GM23248 (cell line): ENCODE data around the gene GPER1. TPM values are rescaled to one million over a fixed set of nuclear protein-coding genes. Genes with fewer than 3 reads are reported as not detected.
"Not testable (repeated sequence)": the region's sequence is repeated elsewhere in the genome, so short reads cannot be mapped to it uniquely, and the experiment has no call there.

Experiments used
- DNase-seq: peaks from one replicate; pipeline ENCODE4 v3.0.0-alpha.2; 2015
- H2AFZ ChIP-seq: fragments of 200-600 bp; sonication (generic); 2 replicates; pipeline ENCODE4 v1.6.1; 2016; ENCODE audit warnings: antibody characterized with exemption
- H3F3A ChIP-seq: fragments of 200-600 bp; sonication (generic); 2 replicates; pipeline ENCODE4 v1.6.1; 2016; ENCODE audit warnings: mild to moderate bottlenecking, antibody characterized with exemption, mixed run types; ENCODE audit not compliant: insufficient read depth
- H3K27ac ChIP-seq: fragments of 200-600 bp; sonication (generic); 2 replicates; pipeline ENCODE4 v1.5.1; 2016; ENCODE audit warnings: mild to moderate bottlenecking
- H3K27me3 ChIP-seq: fragments of 200-600 bp; sonication (generic); replicated peaks from 2 replicates; pipeline ENCODE4 v1.6.1; 2016; ENCODE audit warnings: mild to moderate bottlenecking; ENCODE audit not compliant: insufficient read depth
- H3K36me3 ChIP-seq: fragments of 200-600 bp; sonication (generic); 2 replicates; pipeline ENCODE4 v1.6.1; 2016; ENCODE audit warnings: low read depth, mild to moderate bottlenecking
- H3K4me1 ChIP-seq: fragments of 200-600 bp; sonication (generic); 2 replicates; pipeline ENCODE4 v1.6.1; 2016; ENCODE audit warnings: mild to moderate bottlenecking; ENCODE audit not compliant: insufficient read depth
- H3K4me2 ChIP-seq: fragments of 200-600 bp; sonication (generic); one replicate; pipeline ENCODE4 v1.6.1; 2016; ENCODE audit warnings: mild to moderate bottlenecking; ENCODE audit not compliant: unreplicated experiment
- H3K4me3 ChIP-seq: fragments of 200-600 bp; sonication (generic); 2 replicates; pipeline ENCODE4 v1.5.1; 2016; ENCODE audit warnings: mild to moderate bottlenecking
- H3K79me2 ChIP-seq: fragments of 200-600 bp; sonication (generic); 2 replicates; pipeline ENCODE4 v1.6.1; 2016; ENCODE audit warnings: mild to moderate bottlenecking; ENCODE audit not compliant: insufficient read depth
- H3K9ac ChIP-seq: fragments of 200-600 bp; sonication (generic); 2 replicates; pipeline ENCODE4 v1.6.1; 2016; ENCODE audit warnings: mild to moderate bottlenecking
- H3K9me2 ChIP-seq: fragments of 200-600 bp; sonication (generic); 2 replicates; pipeline ENCODE4 v1.6.1; 2016; ENCODE audit warnings: mixed run types, mild to moderate bottlenecking, moderate library complexity; ENCODE audit not compliant: insufficient read depth
- H3K9me3 ChIP-seq: fragments of 200-600 bp; sonication (generic); one replicate; pipeline ENCODE4 v1.6.1; 2017; ENCODE audit warnings: low read depth
- H4K20me1 ChIP-seq: fragments of 200-600 bp; sonication (generic); 2 replicates; pipeline ENCODE4 v1.6.0; 2016; ENCODE audit not compliant: insufficient read depth
- EZH2 ChIP-seq: fragments of 200-600 bp; sonication (generic); IDR thresholded peaks from 2 replicates; pipeline ENCODE4 v1.6.1; 2018; ENCODE audit warnings: antibody characterized with exemption, mild to moderate bottlenecking; ENCODE audit not compliant: insufficient read depth, poor library complexity, severe bottlenecking
- EZH2phosphoT487 ChIP-seq: fragments of 200-600 bp; sonication (generic); IDR thresholded peaks from 2 replicates; pipeline ENCODE4 v1.6.1; 2018; ENCODE audit warnings: antibody characterized with exemption, moderate library complexity, mild to moderate bottlenecking, low read depth; ENCODE audit not compliant: insufficient read depth
- WGBS, 2 experiments: methylation state at CpG; one replicate each; pipeline ENCODE4 v1.1.6; 2015 to 2017; ENCODE audit warnings: low lambda C conversion rate in 2 of 2, low coverage in 1 of 2; ENCODE audit errors: missing lambda C conversion rate in 2 of 2; 5-methylcytosine and 5-hydroxymethylcytosine counted together
- in situ Hi-C: fragments of 300-500 bp; cut with MboI; formaldehyde crosslinking; loops from 2 replicates; pipeline ENCODE4 v1.15.0; 2020
- polyA plus RNA-seq: library from polyadenylated mRNA; unstranded; fragments of >200 nt; fragmentation: Nextera tagmentation; extraction: Ambion mirVana; gene quantifications from 2 replicates; pipeline ENCODE4 v1.2.1, GENCODE V29; 2016
- total RNA-seq: library from RNA; depleted of rRNA; stranded (reverse); fragments of >200 nt; shearing (Covaris generic); gene quantifications from 2 replicates; pipeline ENCODE4 v1.2.3, GENCODE V29; 2014

Gene GPER1
- total and polyA plus RNA-seq, 2 experiments from 2014 or later, result 5.6 to 6.7 TPM

DNA sequence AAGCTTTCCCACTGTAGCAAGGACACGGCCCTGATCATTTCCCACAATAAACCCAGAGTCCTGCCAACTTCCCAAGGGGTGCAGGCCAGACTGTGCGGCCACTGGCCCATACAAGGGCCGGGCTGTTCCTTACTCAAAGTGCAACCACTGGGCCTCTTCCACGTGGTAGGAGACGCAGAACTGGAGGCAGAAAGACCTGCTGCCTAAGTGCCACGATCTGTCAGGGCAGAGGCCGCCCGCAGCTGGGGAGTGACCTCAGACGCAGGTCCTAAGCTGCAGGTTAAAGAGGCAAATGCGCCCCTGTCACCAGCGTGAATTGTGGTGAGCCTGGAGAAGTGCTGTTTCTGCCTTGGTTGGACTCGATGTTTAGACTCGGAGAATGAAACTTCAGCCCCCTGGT is 26.2 kb downstream of the GPER1 start:
- TF ChIP-seq EZH2phosphoT487 (no peak), EZH2 (no peak)
- 91 to 92% methylated on average over 13 of the region's 13 CpGs for whole genome bisulfite sequencing, 2 experiments
- no peaks in the 10 kb centered on the region; the same call in 1 of the 2 replicates for H3K79me2 ChIP-seq
- no peak overlapping the region for H3K4me2 ChIP-seq
- peaks cover 17% of the 10 kb centered on the region for H3F3A ChIP-seq
- no peak overlapping the region for H3K27ac ChIP-seq
- H3K27me3 ChIP-seq, result no peaks in the 10 kb centered on the region
- no peaks in the 10 kb centered on the region for H3K36me3 ChIP-seq
- no peak overlapping the region for H2AFZ ChIP-seq
- H3K9me3 ChIP-seq, result no peaks in the 10 kb centered on the region
- H3K9me2 ChIP-seq, result no peaks in the 10 kb centered on the region
- no peak for DNase-seq
- H3K4me3 ChIP-seq, result no peak overlapping the region
- in situ Hi-C loops, result no loop called here
- H3K4me1 ChIP-seq, result no peaks in the 10 kb centered on the region
- no peak overlapping the region for H3K9ac ChIP-seq
- no peaks in the 10 kb centered on the region for H4K20me1 ChIP-seq

GRCh38 chr7:1114505-1114904 is 26.6 kb downstream of the GPER1 start:
- no peaks in the 10 kb centered on the region; the same call in 1 of the 2 replicates for H3K79me2 ChIP-seq
- 96% methylated on average over 18 to 19 of the region's 19 CpGs for WGBS, 2 experiments
- no peaks in the 10 kb centered on the region for H3K36me3 ChIP-seq
- no peak overlapping the region for H3K4me3 ChIP-seq
- TF ChIP-seq EZH2 (no peak), EZH2phosphoT487 (no peak)
- no peaks in the 10 kb centered on the region for H3K4me1 ChIP-seq
- no peak overlapping the region for H2AFZ ChIP-seq
- no peak overlapping the region for H3K4me2 ChIP-seq
- H3K27me3 ChIP-seq, result no peaks in the 10 kb centered on the region
- H3K27ac ChIP-seq, result no peak overlapping the region
- in situ Hi-C loops, result no loop called here
- peaks cover 17% of the 10 kb centered on the region for H3F3A ChIP-seq
- DNase-seq, result no peak
- H4K20me1 ChIP-seq, result no peaks in the 10 kb centered on the region
- H3K9me2 ChIP-seq, result no peaks in the 10 kb centered on the region
- no peak overlapping the region for H3K9ac ChIP-seq
- no peaks in the 10 kb centered on the region for H3K9me3 ChIP-seq

GRCh38 chr7:1115171-1116045 is 27.5 kb downstream of the GPER1 start:
- WGBS, 2 experiments, result 96 to 99% methylated on average over 22 to 44 of the region's 44 CpGs
- not testable (repeated sequence) for H3K4me3 ChIP-seq, H4K20me1 ChIP-seq

DNA sequence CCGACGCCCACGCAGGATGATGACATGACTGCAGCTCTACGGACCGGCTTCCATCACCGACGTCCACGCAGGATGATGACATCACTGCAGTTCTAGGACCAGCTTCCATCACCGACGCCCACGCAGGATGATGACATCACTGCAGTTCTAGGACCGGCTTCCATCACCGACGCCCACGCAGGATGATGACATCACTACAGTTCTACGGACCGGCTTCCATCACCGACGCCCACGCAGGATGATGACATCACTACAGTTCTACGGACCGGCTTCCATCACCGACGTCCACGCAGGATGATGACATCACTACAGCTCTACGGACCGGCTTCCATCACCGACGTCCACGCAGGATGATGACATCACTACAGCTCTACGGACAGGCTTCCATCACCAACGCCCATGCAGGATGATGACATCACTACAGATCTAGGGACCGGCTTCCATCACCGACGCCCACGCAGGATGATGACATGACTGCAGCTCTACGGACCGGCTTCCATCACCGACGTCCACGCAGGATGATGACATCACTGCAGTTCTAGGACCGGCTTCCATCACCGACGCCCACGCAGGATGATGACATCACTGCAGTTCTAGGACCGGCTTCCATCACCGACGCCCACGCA is 28.6 kb downstream of the GPER1 start:
- H3K9ac ChIP-seq, H3K9me3 ChIP-seq, in situ Hi-C loops, H3K27me3 ChIP-seq, H3K4me1 ChIP-seq, H3K36me3 ChIP-seq, H3K9me2 ChIP-seq, H3K4me2 ChIP-seq, H4K20me1 ChIP-seq, H3K4me3 ChIP-seq, H3K27ac ChIP-seq, H2AFZ ChIP-seq, DNase-seq, H3K79me2 ChIP-seq: not testable (repeated sequence)
- WGBS, 2 experiments, result 92 to 100% methylated on average over 6 to 49 of the region's 49 CpGs
- H3F3A ChIP-seq, result peaks cover 17% of the 10 kb centered on the region

More at GRCh38 chr7:1115171-1116045, 27.5 kb downstream of the GPER1 start:
- H3F3A ChIP-seq, result peaks cover 17% of the 10 kb centered on the region
- H2AFZ ChIP-seq, H3K9ac ChIP-seq, H3K9me2 ChIP-seq, H3K27ac ChIP-seq, in situ Hi-C loops, H3K27me3 ChIP-seq, H3K4me2 ChIP-seq, H3K9me3 ChIP-seq, H3K36me3 ChIP-seq, H3K4me1 ChIP-seq, H3K79me2 ChIP-seq: not testable (repeated sequence)
- DNase-seq, result peak; percentile 17
